Astrocyte (in vitro differentiated cells and primary cell): ENCODE results near the gene HGFAC. TPM values are rescaled to one million over a fixed set of nuclear protein-coding genes. Genes with fewer than 3 reads are reported as not detected.

Experiments used
- DNase-seq: peaks from one replicate; pipeline ENCODE4 v3.0.0-alpha.2; 2010; ENCODE audit warnings: low read depth
- FAIRE-seq: peaks from 2 replicates; lab custom pipeline; 2011; peaks lifted over from hg19 to GRCh38; lab: Jason Lieb, UNC
- H2AFZ ChIP-seq: 2 replicates; pipeline ENCODE4 v1.6.0; 2012; ENCODE audit warnings: low read depth, low read length, inconsistent platforms
- H3K27ac ChIP-seq: 2 replicates; pipeline ENCODE4 v1.5.1; 2011; ENCODE audit warnings: low read depth, low read length, inconsistent platforms
- H3K27me3 ChIP-seq: 2 replicates; pipeline ENCODE4 v1.6.0; 2011; ENCODE audit warnings: low read length, inconsistent platforms; ENCODE audit not compliant: insufficient read depth
- H3K36me3 ChIP-seq: 2 replicates; pipeline ENCODE4 v1.5.1; 2011; ENCODE audit warnings: low read length, inconsistent platforms; ENCODE audit not compliant: insufficient read depth
- H3K4me1 ChIP-seq: 2 replicates; pipeline ENCODE4 v1.5.1; 2011; ENCODE audit warnings: low read length, inconsistent platforms; ENCODE audit not compliant: insufficient read depth
- H3K4me2 ChIP-seq: 2 replicates; pipeline ENCODE4 v1.6.0; 2012; ENCODE audit warnings: low read length, inconsistent platforms
- H3K4me3 ChIP-seq: 2 replicates; pipeline ENCODE4 v1.5.1; 2011; ENCODE audit warnings: low read depth, mild to moderate bottlenecking, low read length, inconsistent platforms; ENCODE audit not compliant: insufficient read depth
- H3K79me2 ChIP-seq: 2 replicates; pipeline ENCODE4 v1.6.0; 2012; ENCODE audit warnings: mild to moderate bottlenecking, low read length, inconsistent platforms; ENCODE audit not compliant: insufficient read depth
- H3K9ac ChIP-seq: 2 replicates; pipeline ENCODE4 v1.6.0; 2012; ENCODE audit warnings: mild to moderate bottlenecking, low read length, inconsistent platforms
- H3K9me3 ChIP-seq: 2 replicates; pipeline ENCODE4 v1.5.1; 2012; ENCODE audit warnings: low read depth, mild to moderate bottlenecking, low read length, inconsistent platforms; ENCODE audit not compliant: insufficient read depth
- H4K20me1 ChIP-seq: 2 replicates; pipeline ENCODE4 v1.6.0; 2012; ENCODE audit warnings: low read length, inconsistent platforms; ENCODE audit not compliant: insufficient read depth
- H3K27ac Mint-ChIP-seq: one replicate; pipeline ENCODE4 v1.8.0; 2021; ENCODE audit warnings: mild to moderate bottlenecking, mixed read lengths; ENCODE audit not compliant: unreplicated experiment
- H3K27me3 Mint-ChIP-seq: one replicate; pipeline ENCODE4 v1.8.0; 2021; ENCODE audit warnings: low read depth, mixed read lengths; ENCODE audit not compliant: unreplicated experiment
- H3K36me3 Mint-ChIP-seq: one replicate; pipeline ENCODE4 v1.8.0; 2021; ENCODE audit warnings: low read depth, mixed read lengths; ENCODE audit not compliant: unreplicated experiment
- H3K4me1 Mint-ChIP-seq: one replicate; pipeline ENCODE4 v1.8.0; 2021; ENCODE audit warnings: low read depth, mixed read lengths; ENCODE audit not compliant: unreplicated experiment
- H3K4me3 Mint-ChIP-seq: one replicate; pipeline ENCODE4 v1.8.0; 2021; ENCODE audit warnings: mild to moderate bottlenecking, moderate library complexity, mixed read lengths; ENCODE audit not compliant: unreplicated experiment
- H3K9me3 Mint-ChIP-seq: one replicate; pipeline ENCODE4 v1.8.0; 2021; ENCODE audit warnings: mild to moderate bottlenecking, mixed read lengths; ENCODE audit not compliant: unreplicated experiment
- CTCF ChIP-seq: IDR thresholded peaks from 2 replicates; pipeline ENCODE4 v1.5.1; 2011; ENCODE audit warnings: low read depth, mild to moderate bottlenecking, inconsistent platforms, low read length, moderate library complexity; ENCODE audit not compliant: insufficient read depth
- EZH2 ChIP-seq: IDR thresholded peaks from 2 replicates; pipeline ENCODE4 v1.6.1; 2012; ENCODE audit warnings: mild to moderate bottlenecking, low read length, inconsistent platforms; ENCODE audit not compliant: insufficient read depth
- total RNA-seq: library from RNA; stranded (reverse); gene quantifications from 2 replicates; pipeline ENCODE4 v1.2.1, GENCODE V29; 2021

HGFAC gene
- total RNA-seq, 1 donor from 2014 or later = 0.52 TPM

GRCh38 chr4:3475041-3475712, 33.4 kb downstream of the HGFAC start:
- H3K9me3 Mint-ChIP-seq = no peaks in the 10 kb centered on the region
- H3K4me3 ChIP-seq = no peak overlapping the region
- H3K79me2 ChIP-seq = no peaks in the 10 kb centered on the region
- H3K4me1 Mint-ChIP-seq = no peaks in the 10 kb centered on the region
- H3K27ac Mint-ChIP-seq = no peak overlapping the region
- H3K27me3 Mint-ChIP-seq = peaks cover 40% of the 10 kb centered on the region
- no peaks in the 10 kb centered on the region for H3K36me3 ChIP-seq
- no peak overlapping the region for H3K9ac ChIP-seq
- DNase-seq (no peak), FAIRE-seq (no peak)
- peaks cover 4% of the 10 kb centered on the region for H3K27me3 ChIP-seq
- no peaks in the 10 kb centered on the region for H4K20me1 ChIP-seq
- H3K4me1 ChIP-seq = no peaks in the 10 kb centered on the region
- no peak overlapping the region for H3K4me2 ChIP-seq
- H3K36me3 Mint-ChIP-seq = no peaks in the 10 kb centered on the region
- TF ChIP-seq CTCF (no peak), EZH2 (no peak)
- no peak overlapping the region for H2AFZ ChIP-seq
- H3K4me3 Mint-ChIP-seq = no peak overlapping the region
- H3K9me3 ChIP-seq = no peaks in the 10 kb centered on the region
- H3K27ac ChIP-seq = no peak overlapping the region

GRCh38 chr4:3475713-3476260, 34.0 kb downstream of the HGFAC start:
- Histone ChIP-seq H2AFZ (no peak overlapping the region), H4K20me1 (no peaks in the 10 kb centered on the region), H3K9me3 (no peaks in the 10 kb centered on the region), H3K4me1 (no peaks in the 10 kb centered on the region), H3K9ac (no peak overlapping the region), H3K36me3 (no peaks in the 10 kb centered on the region), H3K4me2 (no peak overlapping the region), H3K4me3 (no peak overlapping the region), H3K27me3 (peaks cover 3% of the 10 kb centered on the region), H3K79me2 (no peaks in the 10 kb centered on the region), H3K27ac (no peak overlapping the region)
- Mint-ChIP-seq H3K36me3 (no peaks in the 10 kb centered on the region), H3K27me3 (peaks cover 36% of the 10 kb centered on the region), H3K27ac (no peak overlapping the region), H3K4me1 (no peaks in the 10 kb centered on the region), H3K9me3 (no peaks in the 10 kb centered on the region), H3K4me3 (no peak overlapping the region)
- FAIRE-seq = no peak
- TF ChIP-seq CTCF (no peak), EZH2 (no peak)
- no peak for DNase-seq

- H4K20me1 ChIP-seq = no peaks in the 10 kb centered on the region
- DNase-seq (no peak), FAIRE-seq (no peak)
- Mint-ChIP-seq H3K9me3 (no peaks in the 10 kb centered on the region), H3K36me3 (no peaks in the 10 kb centered on the region), H3K4me1 (no peaks in the 10 kb centered on the region), H3K4me3 (no peak overlapping the region), H3K27me3 (peaks cover 38% of the 10 kb centered on the region), H3K27ac (no peak overlapping the region)
- H3K27ac ChIP-seq = no peak overlapping the region
- H3K9ac ChIP-seq = no peak overlapping the region
- TF ChIP-seq EZH2 (no peak), CTCF (no peak)
- no peaks in the 10 kb centered on the region for H3K9me3 ChIP-seq
- H3K4me3 ChIP-seq = no peak overlapping the region
- H3K4me2 ChIP-seq = no peak overlapping the region
- H3K36me3 ChIP-seq = no peaks in the 10 kb centered on the region
- no peak overlapping the region for H2AFZ ChIP-seq
- no peaks in the 10 kb centered on the region for H3K79me2 ChIP-seq
- H3K27me3 ChIP-seq = peaks cover 2% of the 10 kb centered on the region
- H3K4me1 ChIP-seq = no peaks in the 10 kb centered on the region
Observed at GRCh38 chr4:3476341-3476747, 34.6 kb downstream of the HGFAC start.
